SK-N-SH (cell line): Measurements from ENCODE around the gene TP63. TPM values are rescaled to one million over a fixed set of nuclear protein-coding genes. Genes with fewer than 3 reads are reported as not detected.

ENCODE experiments used
- CTCF ChIA-PET: fragments of 300-600, 350-600 bp; formaldehyde crosslinking; extraction: SDS; loops from one replicate; lab custom pipeline; 2021; lab: Yijun Ruan, JAX
- POLR2A ChIA-PET: fragments of 350-600 bp; sonication (Branson Sonifier 250); formaldehyde crosslinking; extraction: SDS; loops from one replicate; lab custom pipeline; 2020; ENCODE audit warnings: antibody characterized with exemption, inconsistent platforms; lab: Yijun Ruan, JAX
- DNase-seq: peaks from one replicate; pipeline ENCODE4 v3.0.0; 2012
- H2AFZ ChIP-seq: fragments of 200-600 bp; sonication (generic); 2 replicates; pipeline ENCODE4 v1.8.1; 2016; ENCODE audit warnings: antibody characterized with exemption, mild to moderate bottlenecking, low read depth
- H3F3A ChIP-seq: fragments of 200-600 bp; sonication (generic); replicated peaks from 2 replicates; pipeline ENCODE3; 2016; ENCODE audit warnings: antibody characterized with exemption, mild to moderate bottlenecking; ENCODE audit not compliant: insufficient read depth
- H3K27ac ChIP-seq, 2 experiments: fragments of 200-500 bp in 1 of 2; fragments of 200-600 bp in 1 of 2; sonication (Bioruptor generic) in 1 of 2; sonication (generic), shearing (Covaris generic) in 1 of 2; 2 replicates each; pipeline versions ENCODE4 v1.5.1 to v1.6.1; 2014 to 2016; ENCODE audit warnings: low read depth in 2 of 2, inconsistent platforms in 1 of 2, low read length in 1 of 2, mild to moderate bottlenecking in 1 of 2, mixed read lengths in 1 of 2
- H3K27me3 ChIP-seq: fragments of 200-600 bp; sonication (generic), shearing (Covaris generic); 2 replicates; pipeline ENCODE4 v1.6.1; 2016; ENCODE audit warnings: mixed run types; ENCODE audit not compliant: insufficient read depth
- H3K36me3 ChIP-seq, 2 experiments: fragments of 200-500 bp in 1 of 2; fragments of 200-600 bp in 1 of 2; sonication (Bioruptor generic) in 1 of 2; sonication (generic) in 1 of 2; replicated peaks in 1 of 2; 2 replicates each; pipeline versions ENCODE3 to v1.5.1; 2014 to 2016; ENCODE audit warnings: low read length in 1 of 2, mild to moderate bottlenecking in 1 of 2; ENCODE audit not compliant: insufficient read depth in 2 of 2, control insufficient read depth in 1 of 2
- H3K4me1 ChIP-seq, 2 experiments: fragments of 200-500 bp in 1 of 2; fragments of 200-600 bp in 1 of 2; sonication (Bioruptor generic) in 1 of 2; sonication (generic), shearing (Covaris generic) in 1 of 2; 2 replicates each; pipeline versions ENCODE4 v1.5.1 to v1.6.1; 2014 to 2016; ENCODE audit warnings: low read depth in 1 of 2, low read length in 1 of 2, mixed run types in 1 of 2; ENCODE audit not compliant: insufficient read depth in 2 of 2, control insufficient read depth in 1 of 2
- H3K4me2 ChIP-seq: fragments of 200-600 bp; sonication (generic), shearing (Covaris generic); 2 replicates; pipeline ENCODE4 v1.6.1; 2017; ENCODE audit warnings: mixed run types
- H3K4me3 ChIP-seq, 2 experiments: fragments of 200-500 bp in 1 of 2; fragments of 200-600 bp in 1 of 2; sonication (Bioruptor generic) in 1 of 2; sonication (generic), shearing (Covaris generic) in 1 of 2; 2 replicates each; pipeline versions ENCODE4 v1.5.1 to v1.8.1; 2014 to 2016; ENCODE audit warnings: low read depth in 2 of 2, inconsistent platforms in 1 of 2, low read length in 1 of 2, mild to moderate bottlenecking in 1 of 2, mixed read lengths in 1 of 2, moderate library complexity in 1 of 2
- H3K79me2 ChIP-seq: fragments of 200-600 bp; sonication (generic); 2 replicates; pipeline ENCODE4 v1.8.1; 2017; ENCODE audit warnings: mild to moderate bottlenecking; ENCODE audit not compliant: insufficient read depth
- H3K9ac ChIP-seq: fragments of 200-600 bp; sonication (generic); 2 replicates; pipeline ENCODE4 v1.6.1; 2017; ENCODE audit warnings: mixed run types
- H3K9me2 ChIP-seq: fragments of 200-600 bp; sonication (generic); 2 replicates; pipeline ENCODE4 v1.6.1; 2017; ENCODE audit warnings: mixed run types
- H3K9me3 ChIP-seq: fragments of 200-600 bp; sonication (generic); 2 replicates; pipeline ENCODE4 v1.6.1; 2017; ENCODE audit warnings: mixed run types, mild to moderate bottlenecking, moderate library complexity
- H4K20me1 ChIP-seq: fragments of 200-600 bp; sonication (generic); 2 replicates; pipeline ENCODE4 v1.6.1; 2017; ENCODE audit warnings: mild to moderate bottlenecking, mixed run types; ENCODE audit not compliant: insufficient read depth
- ELF1 ChIP-seq: IDR thresholded peaks from 2 replicates; pipeline ENCODE4 v1.4.0; 2012
- EP300 ChIP-seq, 2 experiments: IDR thresholded peaks; 2 replicates each; pipeline versions ENCODE4 v1.4.0 to v1.6.1; 2012; ENCODE audit warnings: borderline replicate concordance in 1 of 2, low read depth in 1 of 2, low read length in 1 of 2
- FOSL2 ChIP-seq: IDR thresholded peaks from 2 replicates; pipeline ENCODE4 v1.4.0; 2012; ENCODE audit warnings: low read depth, mild to moderate bottlenecking, moderate library complexity, borderline replicate concordance
- FOXJ3 ChIP-seq: sonication (generic); formaldehyde crosslinking; IDR thresholded peaks from 2 replicates; pipeline ENCODE4 v1.5.1; 2020; ENCODE audit warnings: mild to moderate bottlenecking, missing genetic modification reagents
- FOXM1 ChIP-seq: IDR thresholded peaks from 2 replicates; pipeline ENCODE4 v1.4.0; 2012; ENCODE audit warnings: low read depth, mild to moderate bottlenecking
- GABPA ChIP-seq: IDR thresholded peaks from 2 replicates; pipeline ENCODE4 v1.4.0; 2012; ENCODE audit warnings: low read depth, mild to moderate bottlenecking
- IRF3 ChIP-seq: fragments of 150-350 bp; IDR thresholded peaks from 2 replicates; pipeline ENCODE4 v1.6.1; 2016; ENCODE audit warnings: mild to moderate bottlenecking, low read depth, low read length
- MEF2A ChIP-seq: IDR thresholded peaks from 2 replicates; pipeline ENCODE4 v1.4.0; 2012; ENCODE audit warnings: low read depth, borderline replicate concordance
- RAD21 ChIP-seq: IDR thresholded peaks from 2 replicates; pipeline ENCODE4 v1.6.1; 2012; ENCODE audit warnings: mild to moderate bottlenecking, low read length
- SMC3 ChIP-seq: IDR thresholded peaks from 2 replicates; pipeline ENCODE4 v1.6.1; 2012; ENCODE audit warnings: low read depth, low read length, improper control_type of control experiment
- TAF1 ChIP-seq: IDR thresholded peaks from 2 replicates; pipeline ENCODE4 v1.6.1; 2012; ENCODE audit warnings: low read depth, mild to moderate bottlenecking, low read length, moderate library complexity, borderline replicate concordance
- TCF12 ChIP-seq: IDR thresholded peaks from 2 replicates; pipeline ENCODE4 v1.4.0; 2012
- WGBS: methylation state at CpG from one replicate; pipeline ENCODE4 v1.1.6; 2017; ENCODE audit warnings: low lambda C conversion rate; 5-methylcytosine and 5-hydroxymethylcytosine counted together
- polyA plus RNA-seq, 3 experiments: library from polyadenylated mRNA; depleted of rRNA; stranded (reverse); fragments of >200 nt; gene quantifications; 2 replicates each; pipeline ENCODE4 v1.2.3, GENCODE V29; 2012
- TF ChIP-seq, protein P1 (sequence below): fragments of 200-600 bp; sonication (generic); IDR thresholded peaks from 2 replicates; pipeline ENCODE4 v1.6.1; 2017; ENCODE audit warnings: antibody characterized with exemption, mild to moderate bottlenecking, moderate library complexity

Gene TP63
- polyA plus RNA-seq, 1 of the 3 experiments (the other 2 are of a cell fraction) = not detected

- Histone ChIP-seq H3K4me3 (no peak overlapping the region), H3K36me3 (no peaks in the 10 kb centered on the region), H3K9me2 (no peaks in the 10 kb centered on the region), H3K27me3 (no peaks in the 10 kb centered on the region), H3K27ac (no peak overlapping the region), H3K79me2 (no peaks in the 10 kb centered on the region), H3K9me3 (no peaks in the 10 kb centered on the region), H4K20me1 (no peaks in the 10 kb centered on the region), H2AFZ (no peak overlapping the region), H3K9ac (no peak overlapping the region), H3K4me1 (no peaks in the 10 kb centered on the region), H3F3A (no peaks in the 10 kb centered on the region), H3K4me2 (no peak overlapping the region)
- no peak for DNase-seq
- WGBS = 3% methylated on average over 3 of the region's 3 CpGs
- ChIA-PET CTCF (interaction anchor here (1.7 kb wide), 1 partner anchor 17 kb away, joined by 3 read pairs; no protein-coding TSS in a partner anchor), POLR2A (no interaction called here)
- TF ChIP-seq, protein P1, sequence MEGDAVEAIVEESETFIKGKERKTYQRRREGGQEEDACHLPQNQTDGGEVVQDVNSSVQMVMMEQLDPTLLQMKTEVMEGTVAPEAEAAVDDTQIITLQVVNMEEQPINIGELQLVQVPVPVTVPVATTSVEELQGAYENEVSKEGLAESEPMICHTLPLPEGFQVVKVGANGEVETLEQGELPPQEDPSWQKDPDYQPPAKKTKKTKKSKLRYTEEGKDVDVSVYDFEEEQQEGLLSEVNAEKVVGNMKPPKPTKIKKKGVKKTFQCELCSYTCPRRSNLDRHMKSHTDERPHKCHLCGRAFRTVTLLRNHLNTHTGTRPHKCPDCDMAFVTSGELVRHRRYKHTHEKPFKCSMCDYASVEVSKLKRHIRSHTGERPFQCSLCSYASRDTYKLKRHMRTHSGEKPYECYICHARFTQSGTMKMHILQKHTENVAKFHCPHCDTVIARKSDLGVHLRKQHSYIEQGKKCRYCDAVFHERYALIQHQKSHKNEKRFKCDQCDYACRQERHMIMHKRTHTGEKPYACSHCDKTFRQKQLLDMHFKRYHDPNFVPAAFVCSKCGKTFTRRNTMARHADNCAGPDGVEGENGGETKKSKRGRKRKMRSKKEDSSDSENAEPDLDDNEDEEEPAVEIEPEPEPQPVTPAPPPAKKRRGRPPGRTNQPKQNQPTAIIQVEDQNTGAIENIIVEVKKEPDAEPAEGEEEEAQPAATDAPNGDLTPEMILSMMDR = no peak
- TF ChIP-seq TCF12 (no peak), FOXJ3 (CRISPR knock-in tag) (no peak), SMC3 (no peak), GABPA (no peak)
Observed at GRCh38 chr3:189779166-189779565, 148.0 kb downstream of the TP63 start.

DNA sequence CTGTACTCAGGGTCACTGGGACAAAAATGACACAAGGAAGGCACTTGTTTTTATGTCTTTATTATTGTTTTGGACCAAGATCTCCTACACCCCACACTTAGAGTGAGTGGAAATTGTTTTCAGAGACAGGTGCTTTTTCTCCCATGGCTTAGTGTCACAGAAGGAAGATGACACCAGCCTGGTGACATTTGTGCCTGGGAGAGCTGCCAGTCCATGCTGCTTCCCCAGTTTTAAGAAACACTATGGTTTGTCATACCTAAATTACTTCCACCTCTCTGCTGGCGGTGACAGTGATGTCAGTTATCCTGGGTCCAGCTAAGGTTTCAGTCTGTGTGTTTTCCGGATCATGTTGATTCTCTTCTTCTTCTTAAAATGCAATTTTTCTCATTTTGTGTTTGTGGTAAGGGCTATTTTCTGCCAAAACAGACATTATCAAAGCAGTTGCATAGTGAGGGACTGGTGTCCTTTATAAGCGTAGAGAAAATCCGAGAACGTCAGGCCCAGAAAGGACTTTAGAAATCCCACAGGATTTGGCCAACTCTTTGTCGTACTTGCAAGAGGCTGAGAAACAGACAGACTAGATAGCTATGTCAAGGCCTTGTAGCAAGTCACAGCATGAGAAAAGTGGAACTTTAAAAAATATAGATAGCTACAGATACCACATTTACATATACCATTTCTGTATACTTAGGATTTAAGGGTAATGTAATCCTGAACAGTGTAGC is 149.5 kb downstream of the TP63 start:
- no peak overlapping the region for H3K4me2 ChIP-seq
- WGBS = 14% methylated on average over 6 of the region's 6 CpGs
- H4K20me1 ChIP-seq = no peaks in the 10 kb centered on the region
- ChIA-PET CTCF (no interaction called here), POLR2A (no interaction called here)
- no peak for DNase-seq
- H3K9me2 ChIP-seq = no peaks in the 10 kb centered on the region
- H3K79me2 ChIP-seq = no peaks in the 10 kb centered on the region
- H2AFZ ChIP-seq = no peak overlapping the region
- no peaks in the 10 kb centered on the region for H3K9me3 ChIP-seq
- H3F3A ChIP-seq = no peaks in the 10 kb centered on the region
- H3K4me1 ChIP-seq = no peaks in the 10 kb centered on the region
- no peaks in the 10 kb centered on the region; the same call in 1 of the 2 replicates for H3K27me3 ChIP-seq
- no peak overlapping the region for H3K27ac ChIP-seq
- no peak overlapping the region for H3K4me3 ChIP-seq
- no peaks in the 10 kb centered on the region for H3K36me3 ChIP-seq
- TF ChIP-seq SMC3 (no peak), RAD21 (no peak), FOXJ3 (CRISPR knock-in tag) (no peak), IRF3 (no peak), FOXM1 (no peak), TAF1 (no peak), MEF2A (no peak), EP300 (IDR thresholded peaks at IDR 0.05; ENCODE audit: borderline replicate concordance in 1 of 2, low read depth in 1 of 2, low read length in 1 of 2) (no peak), FOSL2 (no peak), ELF1 (no peak)
- TF ChIP-seq, protein P1 = no peak
- H3K9ac ChIP-seq = no peak overlapping the region
